CMK (cell line): ENCODE measurements around the gene SPATA2.
"Not testable (repeated sequence)": the region's sequence is repeated elsewhere in the genome, so short reads cannot be mapped to it uniquely, and the experiment has no call there.

Experiments
- DNase-seq: peaks from one replicate; pipeline ENCODE4 v3.0.0-alpha.2; 2010; ENCODE audit warnings: low read depth

Gene SPATA2

GRCh38 chr20:49904440-49905214, 10.7 kb downstream of the SPATA2 start:
- no peak for DNase-seq

GRCh38 chr20:49901588-49901987, 13.7 kb downstream of the SPATA2 start:
- DNase-seq: no peak

GRCh38 chr20:49899541-49900383, 15.6 kb downstream of the SPATA2 start:
- DNase-seq: no peak

GRCh38 chr20:49896204-49896603, 19.1 kb downstream of the SPATA2 start:
- no peak for DNase-seq

DNA sequence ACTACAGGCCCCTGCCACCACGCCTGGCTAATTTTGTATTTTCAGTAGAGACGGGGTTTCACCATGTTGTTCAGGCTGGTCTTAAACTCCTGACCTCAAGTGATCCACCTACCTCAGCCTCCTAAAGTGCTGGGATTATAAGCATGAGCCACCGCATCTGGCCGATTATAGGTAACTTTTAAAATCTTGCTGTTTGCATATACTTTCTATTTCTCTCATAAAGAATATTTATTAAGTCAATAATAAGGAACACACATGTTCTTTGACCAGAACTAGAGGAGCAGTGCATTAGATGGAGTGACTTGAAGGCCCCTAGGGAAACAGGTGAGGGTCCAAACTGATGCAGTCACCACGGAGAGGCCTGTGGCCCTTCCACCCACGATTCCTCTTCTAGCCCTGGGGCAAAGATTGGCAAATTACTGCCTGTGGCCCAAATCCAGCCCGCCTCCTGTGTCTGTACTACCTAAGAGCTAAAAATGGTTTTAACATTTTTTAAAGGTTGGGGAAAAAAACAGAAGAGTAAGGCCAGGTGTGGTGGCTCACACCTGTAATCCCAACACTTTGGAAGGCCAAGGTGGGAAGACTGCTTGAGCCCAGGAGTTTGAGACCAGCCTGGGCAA, 19.7 kb downstream of the SPATA2 start:
- DNase-seq: not testable (repeated sequence)

DNA sequence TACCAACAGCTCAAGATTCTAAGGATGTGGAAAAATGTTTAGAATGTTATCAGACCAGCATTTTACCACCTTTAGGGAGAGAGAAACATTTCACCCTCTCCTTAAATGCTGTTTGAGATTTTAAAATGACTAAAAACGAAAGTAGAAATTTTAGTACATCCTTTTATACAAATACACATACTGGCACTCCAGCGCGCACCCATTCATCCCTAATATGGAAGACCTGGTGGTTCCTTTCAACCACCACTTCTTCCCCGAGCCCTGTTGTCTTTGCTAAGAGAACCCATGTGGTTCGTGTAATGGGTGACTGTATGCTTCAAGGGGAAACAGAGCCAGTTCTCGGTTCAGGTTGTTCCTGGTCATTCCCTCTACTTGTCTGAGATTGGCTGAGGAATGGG, 21.3 kb downstream of the SPATA2 start:
- DNase-seq: no peak

DNA sequence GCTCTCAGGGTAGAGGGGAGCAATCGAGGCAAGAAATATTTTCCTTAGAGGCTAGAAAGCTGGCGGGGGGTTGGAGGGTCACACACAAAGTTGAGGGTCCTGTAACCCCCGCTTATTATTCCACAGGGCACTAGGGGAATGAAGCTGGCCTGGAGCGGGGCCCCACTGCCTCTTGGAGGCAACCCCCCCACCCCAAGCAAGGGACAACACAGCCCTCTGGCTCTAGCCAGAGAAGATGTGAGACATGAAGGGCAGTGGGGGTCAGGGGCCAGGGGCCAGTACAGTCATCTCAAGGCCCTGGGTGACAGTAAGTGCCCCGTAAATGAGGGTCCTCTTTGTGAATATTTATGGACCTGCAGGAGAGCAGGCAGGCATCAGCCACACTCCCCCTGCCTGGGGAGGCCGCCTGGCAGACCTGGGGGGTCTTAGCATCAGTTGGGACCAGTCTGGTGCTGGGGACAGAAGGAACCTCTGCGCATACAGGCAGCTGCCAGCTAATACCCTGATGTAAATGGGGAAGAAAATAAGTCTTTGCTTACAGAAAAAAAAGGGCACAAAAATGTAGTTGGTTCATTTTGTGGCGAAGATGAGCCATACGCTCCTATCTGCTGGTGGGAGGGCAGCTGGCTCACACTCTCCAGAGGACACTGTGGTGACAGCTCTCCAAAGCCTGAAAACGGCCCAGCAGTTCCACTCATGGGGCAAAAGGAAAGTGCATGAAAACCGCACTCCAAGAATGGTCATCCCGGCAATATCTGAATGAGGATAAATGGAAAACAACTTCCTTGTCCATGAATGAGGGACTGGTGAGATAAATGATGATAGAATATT, 21.9 kb downstream of the SPATA2 start:
- DNase-seq: no peak

GRCh38 chr20:49892817-49893216, 22.5 kb downstream of the SPATA2 start:
- no peak for DNase-seq

GRCh38 chr20:49892260-49892659, 23.1 kb downstream of the SPATA2 start:
- DNase-seq: no peak

- DNase-seq: no peak
Observed at GRCh38 chr20:49891476-49892110, 23.7 kb downstream of the SPATA2 start.

GRCh38 chr20:49890471-49891361, 24.6 kb downstream of the SPATA2 start:
- DNase-seq: no peak

GRCh38 chr20:49889935-49890333, 25.4 kb downstream of the SPATA2 start:
- DNase-seq: no peak

DNA sequence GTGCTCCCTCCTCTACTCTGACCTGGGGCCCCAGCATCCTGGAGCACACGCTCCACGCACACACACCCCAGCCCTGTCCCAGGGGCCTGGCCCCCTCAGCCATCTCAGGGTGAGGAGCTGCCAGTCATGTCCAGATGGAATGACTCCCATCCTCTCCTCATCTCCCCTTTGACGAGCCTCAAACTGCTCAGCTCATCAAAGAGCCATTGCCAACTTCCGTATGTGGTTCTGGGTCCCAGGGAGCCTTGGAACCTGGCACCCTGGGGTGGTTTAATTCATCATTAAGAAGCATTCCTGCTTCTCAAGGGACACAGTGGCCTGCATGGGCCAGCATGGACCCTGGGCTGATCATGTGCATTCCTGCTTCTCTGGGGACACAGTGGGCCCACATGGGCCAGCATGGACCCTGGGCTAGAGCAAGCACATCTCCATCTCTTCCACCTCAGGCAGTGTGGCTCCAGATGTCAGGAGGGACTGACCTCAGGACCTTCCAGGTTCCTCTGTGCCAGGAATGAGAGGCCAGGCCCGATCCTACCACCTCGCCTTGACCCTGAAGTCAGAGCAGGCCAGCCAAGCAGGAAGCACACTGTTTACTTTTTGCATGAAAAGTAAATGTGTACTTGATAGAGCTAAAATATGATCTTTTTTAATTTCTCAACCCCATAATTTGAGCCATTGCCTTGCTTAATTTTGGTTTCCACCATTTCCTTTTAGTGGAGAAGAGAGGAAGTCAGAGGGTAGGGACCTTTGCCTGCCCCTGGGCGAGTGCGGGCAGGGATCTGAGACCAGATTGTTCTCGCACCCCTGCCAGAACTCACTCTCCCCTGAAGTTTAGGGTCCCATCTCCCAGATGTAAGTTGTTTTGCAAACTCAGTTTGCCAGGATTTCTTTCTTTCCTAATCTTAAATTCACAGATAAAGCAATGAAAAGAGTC, 26.1 kb downstream of the SPATA2 start:
- no peak for DNase-seq

- DNase-seq: peak; percentile 46
Observed at GRCh38 chr20:49888212-49889000, 26.9 kb downstream of the SPATA2 start.

- no peak for DNase-seq
Observed at GRCh38 chr20:49887251-49888211, 27.8 kb downstream of the SPATA2 start.

DNA sequence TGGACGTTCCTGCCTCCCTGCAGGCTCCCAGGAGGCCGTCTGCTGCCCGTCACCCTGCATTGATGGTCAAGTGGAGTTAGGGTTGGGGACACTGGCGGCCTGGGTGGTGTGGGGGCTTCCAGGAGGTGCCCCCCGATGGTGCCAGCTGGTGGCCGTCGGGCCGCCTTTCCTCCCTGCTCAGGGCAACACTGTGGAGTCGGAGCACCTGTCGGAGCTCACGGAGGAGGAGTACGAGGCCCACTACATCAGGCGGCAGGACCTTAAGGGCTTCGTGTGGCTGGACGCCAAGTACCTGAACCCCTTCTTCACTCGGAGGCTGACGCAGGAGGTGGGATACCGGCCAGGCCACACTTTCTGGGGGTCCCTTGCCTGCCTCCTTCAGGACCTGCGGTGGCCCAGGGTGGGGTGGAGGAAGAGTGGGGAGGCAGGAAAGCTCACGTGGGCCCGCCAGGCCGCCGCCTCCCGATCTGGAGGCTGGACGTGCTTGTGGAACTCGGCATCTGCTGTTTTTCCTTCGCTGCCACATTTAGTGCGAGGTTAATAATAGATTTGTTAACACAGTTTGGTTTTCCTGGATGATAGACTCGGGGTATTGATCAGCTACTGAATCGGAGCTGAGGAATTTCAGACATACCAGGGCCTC, 28.6 kb downstream of the SPATA2 start:
- no peak for DNase-seq
